GM06990 (cell line): ENCODE measurements around the gene CACNA2D3.

Experiments
- DNase-seq: peaks from one replicate; pipeline ENCODE4 v3.0.0-alpha.2; 2011; ENCODE audit not compliant: insufficient read length; ENCODE audit errors: extremely low read depth
- H3K27me3 ChIP-seq: replicated peaks from 2 replicates; pipeline ENCODE4 v1.6.0; 2011; ENCODE audit warnings: low read length; ENCODE audit not compliant: control insufficient read depth, insufficient read depth
- H3K36me3 ChIP-seq: 2 replicates; pipeline ENCODE4 v1.5.1; 2011; ENCODE audit warnings: low read length; ENCODE audit not compliant: control insufficient read depth, insufficient read depth
- H3K4me3 ChIP-seq: replicated peaks from 2 replicates; pipeline ENCODE4 v1.5.1; 2011; ENCODE audit warnings: low read depth, mild to moderate bottlenecking, control low read depth, low read length
- TF ChIP-seq, protein P1 (sequence below): IDR thresholded peaks from 2 replicates; pipeline ENCODE4 v1.5.1; 2011; ENCODE audit warnings: low read length, control low read depth, mild to moderate bottlenecking, inconsistent platforms; ENCODE audit not compliant: insufficient read depth, poor library complexity, severe bottlenecking

CACNA2D3 gene

DNA sequence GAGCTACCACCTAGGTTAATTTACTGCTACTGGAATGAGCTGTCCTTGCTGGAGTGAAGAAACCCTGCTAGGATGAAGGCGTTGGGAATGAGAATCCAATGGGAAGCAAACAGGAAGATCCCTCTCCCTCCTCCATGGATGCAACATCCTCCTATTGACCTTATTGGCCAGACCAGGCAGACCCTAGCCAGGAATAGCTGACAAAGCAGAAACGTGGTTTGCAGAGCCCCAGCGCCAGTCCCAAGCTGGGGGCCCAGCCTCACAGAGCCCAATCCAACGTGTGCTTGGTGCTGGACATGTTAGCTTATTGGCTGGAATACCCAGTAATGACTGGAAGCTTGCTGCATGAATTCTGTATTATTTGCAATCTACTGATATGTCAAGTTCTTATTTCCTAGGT is 532.4 kb downstream of the CACNA2D3 start:
- TF ChIP-seq, protein P1, sequence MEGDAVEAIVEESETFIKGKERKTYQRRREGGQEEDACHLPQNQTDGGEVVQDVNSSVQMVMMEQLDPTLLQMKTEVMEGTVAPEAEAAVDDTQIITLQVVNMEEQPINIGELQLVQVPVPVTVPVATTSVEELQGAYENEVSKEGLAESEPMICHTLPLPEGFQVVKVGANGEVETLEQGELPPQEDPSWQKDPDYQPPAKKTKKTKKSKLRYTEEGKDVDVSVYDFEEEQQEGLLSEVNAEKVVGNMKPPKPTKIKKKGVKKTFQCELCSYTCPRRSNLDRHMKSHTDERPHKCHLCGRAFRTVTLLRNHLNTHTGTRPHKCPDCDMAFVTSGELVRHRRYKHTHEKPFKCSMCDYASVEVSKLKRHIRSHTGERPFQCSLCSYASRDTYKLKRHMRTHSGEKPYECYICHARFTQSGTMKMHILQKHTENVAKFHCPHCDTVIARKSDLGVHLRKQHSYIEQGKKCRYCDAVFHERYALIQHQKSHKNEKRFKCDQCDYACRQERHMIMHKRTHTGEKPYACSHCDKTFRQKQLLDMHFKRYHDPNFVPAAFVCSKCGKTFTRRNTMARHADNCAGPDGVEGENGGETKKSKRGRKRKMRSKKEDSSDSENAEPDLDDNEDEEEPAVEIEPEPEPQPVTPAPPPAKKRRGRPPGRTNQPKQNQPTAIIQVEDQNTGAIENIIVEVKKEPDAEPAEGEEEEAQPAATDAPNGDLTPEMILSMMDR, result no peak
- Histone ChIP-seq H3K4me3 (no peak overlapping the region), H3K27me3 (no peaks in the 10 kb centered on the region), H3K36me3 (no peaks in the 10 kb centered on the region)
- no peak for DNase-seq

DNA sequence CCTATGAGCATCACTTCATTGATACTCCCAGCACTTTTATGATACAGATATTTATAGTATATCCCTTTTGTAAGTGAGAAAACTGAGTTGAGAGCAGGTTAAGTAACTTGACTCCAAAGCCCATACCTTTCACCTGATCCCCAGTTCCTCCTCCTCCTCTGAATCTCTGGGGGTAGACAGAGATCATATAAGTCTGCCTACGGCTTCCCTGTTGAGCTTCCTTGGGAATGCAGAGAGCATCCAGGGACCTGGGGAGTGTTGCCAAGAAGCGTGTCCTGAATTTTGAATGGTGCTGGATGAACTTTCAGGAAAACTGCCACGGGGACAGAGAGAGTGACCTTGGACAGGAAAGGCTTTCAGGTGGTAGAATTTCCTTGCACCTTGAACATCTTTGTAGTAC is 537.0 kb downstream of the CACNA2D3 start:
- Histone ChIP-seq H3K4me3 (no peak overlapping the region), H3K36me3 (no peaks in the 10 kb centered on the region), H3K27me3 (peaks cover 2% of the 10 kb centered on the region)
- TF ChIP-seq, protein P1, result no peak
- DNase-seq, result no peak

DNA sequence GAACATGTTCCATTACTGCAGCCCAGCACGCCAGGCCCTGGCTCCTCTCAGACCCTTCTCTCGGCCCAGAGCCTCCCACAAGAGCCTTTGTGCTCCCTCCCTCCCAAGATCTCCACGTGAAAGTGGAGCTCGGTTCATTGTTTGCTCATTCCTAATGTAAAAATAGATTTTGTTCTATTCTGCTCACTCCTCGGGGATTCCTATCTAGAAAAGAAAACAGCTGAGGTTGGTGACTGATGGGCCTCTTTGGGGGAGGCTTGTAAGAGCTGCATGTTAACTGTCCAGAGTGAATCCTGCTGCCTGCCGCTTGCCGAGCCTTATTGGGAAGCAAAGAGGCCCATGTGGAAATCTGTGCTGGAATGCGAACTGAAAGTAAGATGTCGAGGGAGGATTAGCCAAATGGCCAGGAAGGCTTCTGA is 538.4 kb downstream of the CACNA2D3 start:
- no peak for DNase-seq
- Histone ChIP-seq H3K27me3 (peaks cover 2% of the 10 kb centered on the region), H3K4me3 (no peak overlapping the region), H3K36me3 (no peaks in the 10 kb centered on the region)
- TF ChIP-seq, protein P1, result no peak

DNA sequence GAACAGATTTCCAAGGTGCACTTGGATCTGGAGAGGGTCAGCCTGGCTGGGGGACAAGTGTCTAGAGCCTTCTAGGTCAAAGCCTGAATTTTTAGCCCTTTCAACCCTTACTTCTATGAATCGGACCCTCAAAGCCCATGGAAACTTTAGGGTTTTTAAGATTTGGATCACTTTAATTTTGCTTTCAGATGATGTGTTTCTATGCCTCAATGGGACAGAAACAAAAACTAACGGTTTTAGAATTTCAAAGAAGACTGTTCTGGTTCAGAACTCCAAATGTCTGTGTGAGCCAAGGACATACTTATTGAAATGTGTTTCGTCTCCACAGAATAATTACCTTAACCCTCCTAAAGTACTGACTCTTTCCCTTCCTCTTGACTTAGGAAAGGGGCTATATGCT is 538.8 kb downstream of the CACNA2D3 start:
- no peak for DNase-seq
- TF ChIP-seq, protein P1, result no peak

DNA sequence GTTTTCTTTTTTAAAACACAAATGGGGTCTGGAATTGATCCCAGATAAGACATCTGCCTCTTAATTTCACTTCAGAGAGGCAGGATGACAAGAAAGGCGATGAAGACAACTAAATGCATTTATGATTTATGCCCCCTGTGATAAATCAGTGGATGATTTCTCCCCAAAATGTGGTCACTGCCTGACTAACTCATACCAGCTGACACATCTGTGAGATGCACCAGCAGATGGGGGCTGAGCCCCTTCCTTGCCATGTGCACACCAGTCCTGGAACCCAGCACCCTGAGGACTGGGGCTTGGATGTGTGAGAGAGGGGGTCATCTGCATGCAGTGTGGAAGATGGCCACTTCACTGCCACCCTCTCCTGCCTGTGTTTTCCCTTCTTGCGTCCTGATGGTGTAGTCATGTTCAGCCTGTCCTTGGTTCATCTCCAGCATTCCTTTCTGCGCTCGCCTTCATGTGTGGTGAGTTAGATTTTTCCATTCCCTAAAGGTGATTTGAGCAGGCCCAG is 541.2 kb downstream of the CACNA2D3 start:
- peaks cover 2% of the 10 kb centered on the region for H3K27me3 ChIP-seq
- no peak for DNase-seq
- TF ChIP-seq, protein P1, result no peak
- no peak overlapping the region for H3K4me3 ChIP-seq
- H3K36me3 ChIP-seq, result no peaks in the 10 kb centered on the region

More for the DNA sequence above, 538.8 kb downstream of the CACNA2D3 start:
- H3K27me3 ChIP-seq, result peaks cover 2% of the 10 kb centered on the region
- no peak overlapping the region for H3K4me3 ChIP-seq
- H3K36me3 ChIP-seq, result no peaks in the 10 kb centered on the region
